Spleen (tissue), 7 donors: ENCODE measurements around the gene RIPOR2.

Experiments used
- POLR2A ChIP-seq, 3 donors: fragments of 450-650 bp; IDR thresholded peaks; one replicate each; pipeline ENCODE4 v1.5.1; 2017; ENCODE audit warnings: antibody characterized with exemption in 3 of 3, mild to moderate bottlenecking in 1 of 3
- TF ChIP-seq, protein P1 (sequence below), 11 experiments: fragments of 200-600 bp in 7 of 11; fragments of 450-650 bp in 4 of 11; sonication (generic) in 4 of 11; IDR thresholded peaks in 8 of 11; conservative IDR thresholded peaks in 3 of 11; 1 replicate in 7 of 11; 2 replicates in 4 of 11; pipeline versions ENCODE4 v1.4.0 to v1.8.0; 2016 to 2021; ENCODE audit warnings: antibody characterized with exemption in 11 of 11, inconsistent platforms in 4 of 11, mild to moderate bottlenecking in 1 of 11
- donor health status: DM: no; HTN: no; CAD: no; lungs with moderate emphysema.
- donor health status: DM: no; HTN: no; CAD: no.
- donor health status: DM: no; HTN: no; CAD: no.

DNA sequence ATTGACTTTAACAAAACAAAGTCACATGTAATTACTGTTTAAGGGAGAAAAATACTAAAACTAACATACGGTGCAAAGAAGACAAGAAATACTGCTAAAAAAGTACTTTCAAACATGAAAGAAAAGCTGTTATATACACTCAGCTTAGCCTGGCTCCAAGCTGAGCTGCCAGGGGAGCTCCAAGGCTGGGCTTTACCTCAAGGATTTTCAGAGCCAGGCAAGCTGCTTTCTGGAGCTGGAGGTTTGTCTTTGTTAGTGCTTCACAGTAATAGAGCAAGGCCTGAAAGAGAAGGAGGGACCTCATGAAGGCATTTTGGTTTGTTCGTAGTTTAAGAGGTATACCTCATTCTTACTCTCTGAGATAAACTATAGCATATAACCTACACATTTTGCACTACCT lies 117.4 kb downstream of the RIPOR2 start:
- TF ChIP-seq, protein P1, sequence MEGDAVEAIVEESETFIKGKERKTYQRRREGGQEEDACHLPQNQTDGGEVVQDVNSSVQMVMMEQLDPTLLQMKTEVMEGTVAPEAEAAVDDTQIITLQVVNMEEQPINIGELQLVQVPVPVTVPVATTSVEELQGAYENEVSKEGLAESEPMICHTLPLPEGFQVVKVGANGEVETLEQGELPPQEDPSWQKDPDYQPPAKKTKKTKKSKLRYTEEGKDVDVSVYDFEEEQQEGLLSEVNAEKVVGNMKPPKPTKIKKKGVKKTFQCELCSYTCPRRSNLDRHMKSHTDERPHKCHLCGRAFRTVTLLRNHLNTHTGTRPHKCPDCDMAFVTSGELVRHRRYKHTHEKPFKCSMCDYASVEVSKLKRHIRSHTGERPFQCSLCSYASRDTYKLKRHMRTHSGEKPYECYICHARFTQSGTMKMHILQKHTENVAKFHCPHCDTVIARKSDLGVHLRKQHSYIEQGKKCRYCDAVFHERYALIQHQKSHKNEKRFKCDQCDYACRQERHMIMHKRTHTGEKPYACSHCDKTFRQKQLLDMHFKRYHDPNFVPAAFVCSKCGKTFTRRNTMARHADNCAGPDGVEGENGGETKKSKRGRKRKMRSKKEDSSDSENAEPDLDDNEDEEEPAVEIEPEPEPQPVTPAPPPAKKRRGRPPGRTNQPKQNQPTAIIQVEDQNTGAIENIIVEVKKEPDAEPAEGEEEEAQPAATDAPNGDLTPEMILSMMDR (IDR thresholded peaks at IDR 0.05 in 8 of 11, conservative IDR thresholded peaks at IDR 0.05 in 3 of 11) = no peak
- TF ChIP-seq POLR2A (IDR thresholded peaks at IDR 0.05) = no peak
